ENCODE data around the gene EPAS1. TPM values are rescaled to one million over a fixed set of nuclear protein-coding genes. Genes with fewer than 3 reads are reported as not detected.

The EPAS1 gene
- total RNA-seq, 2 donors from 2014 or later, result 517 to 667 TPM

- Histone ChIP-seq H3K4me1 (ENCODE audit: control insufficient read depth in 1 of 2, low read depth in 2 of 2) (no peaks in the 10 kb centered on the region), H3K4me3 (no peak overlapping the region), H3K27ac (no peak overlapping the region), H3K9me3 (peaks cover 12% of the 10 kb centered on the region), H3K27me3 (replicated peaks; ENCODE audit: insufficient read depth) (no peaks in the 10 kb centered on the region), H3K36me3 (no peaks in the 10 kb centered on the region)
- DNase-seq (ENCODE audit: low spot score) (no peak), ATAC-seq (ENCODE audit: insufficient number of reproducible peaks, low FRiP score, low read depth) (no peak)
- no peak for TF ChIP-seq CTCF (IDR thresholded peaks at IDR 0.05)
Measured at GRCh38 chr2:46420945-46421344, 123.7 kb downstream of the EPAS1 start.

- H3K36me3 ChIP-seq, result no peaks in the 10 kb centered on the region
- peaks cover 8% of the 10 kb centered on the region for H3K9me3 ChIP-seq
- no peaks in the 10 kb centered on the region for H3K4me1 ChIP-seq (ENCODE audit: control insufficient read depth in 1 of 2, low read depth in 2 of 2)
- no peak for TF ChIP-seq CTCF (IDR thresholded peaks at IDR 0.05)
- DNase-seq (ENCODE audit: low spot score) (no peak), ATAC-seq (ENCODE audit: insufficient number of reproducible peaks, low FRiP score, low read depth) (no peak)
- H3K27ac ChIP-seq, result no peak overlapping the region
- H3K4me3 ChIP-seq, result no peak overlapping the region
- no peaks in the 10 kb centered on the region for H3K27me3 ChIP-seq (replicated peaks; ENCODE audit: insufficient read depth)
Measured at GRCh38 chr2:46421361-46421760, 124.2 kb downstream of the EPAS1 start.

- Histone ChIP-seq H3K4me1 (ENCODE audit: control insufficient read depth in 1 of 2, low read depth in 2 of 2) (no peaks in the 10 kb centered on the region), H3K9me3 (peaks cover 4% of the 10 kb centered on the region), H3K27me3 (replicated peaks; ENCODE audit: insufficient read depth) (no peaks in the 10 kb centered on the region), H3K27ac (no peak overlapping the region), H3K4me3 (no peak overlapping the region), H3K36me3 (no peaks in the 10 kb centered on the region)
- TF ChIP-seq CTCF (IDR thresholded peaks at IDR 0.05), result no peak
- no peak for DNase-seq (ENCODE audit: low spot score)
- ATAC-seq (ENCODE audit: insufficient number of reproducible peaks, low FRiP score, low read depth), result no peak
Measured at GRCh38 chr2:46422717-46423394, 125.6 kb downstream of the EPAS1 start.

GRCh38 chr2:46424937-46425336 is 127.7 kb downstream of the EPAS1 start:
- Histone ChIP-seq H3K27ac (no peak overlapping the region), H3K9me3 (no peaks in the 10 kb centered on the region), H3K27me3 (replicated peaks; ENCODE audit: insufficient read depth) (no peaks in the 10 kb centered on the region), H3K36me3 (no peaks in the 10 kb centered on the region), H3K4me3 (no peak overlapping the region), H3K4me1 (ENCODE audit: control insufficient read depth in 1 of 2, low read depth in 2 of 2) (no peaks in the 10 kb centered on the region)
- no peak for TF ChIP-seq CTCF (IDR thresholded peaks at IDR 0.05)
- DNase-seq (ENCODE audit: low spot score) (no peak), ATAC-seq (ENCODE audit: insufficient number of reproducible peaks, low FRiP score, low read depth) (no peak)

- ATAC-seq (ENCODE audit: insufficient number of reproducible peaks, low FRiP score, low read depth) (no peak), DNase-seq (ENCODE audit: low spot score) (no peak)
- H3K36me3 ChIP-seq, result no peaks in the 10 kb centered on the region
- no peaks in the 10 kb centered on the region for H3K27me3 ChIP-seq (replicated peaks; ENCODE audit: insufficient read depth)
- no peaks in the 10 kb centered on the region for H3K4me1 ChIP-seq (ENCODE audit: control insufficient read depth in 1 of 2, low read depth in 2 of 2)
- no peak overlapping the region for H3K27ac ChIP-seq
- no peak overlapping the region for H3K4me3 ChIP-seq
- no peaks in the 10 kb centered on the region for H3K9me3 ChIP-seq
- TF ChIP-seq CTCF (IDR thresholded peaks at IDR 0.05), result no peak
Measured at GRCh38 chr2:46428911-46429436, 131.8 kb downstream of the EPAS1 start.

Data from thoracic aorta (tissue), 2 donors.